Stimulated activated CD8-positive, alpha-beta memory T cell treated with anti-CD3 and anti-CD28 coated beads, Interleukin-2, amount 100 ng/mL, for 1 hour (primary cell): ENCODE results near the gene HOXA11.

Experiments used
- DNase-seq, 2 donors: peaks; one replicate each; pipeline ENCODE4 v3.0.0-alpha.2; 2020; ENCODE audit warnings: low read depth in 2 of 2

Gene HOXA11

DNA sequence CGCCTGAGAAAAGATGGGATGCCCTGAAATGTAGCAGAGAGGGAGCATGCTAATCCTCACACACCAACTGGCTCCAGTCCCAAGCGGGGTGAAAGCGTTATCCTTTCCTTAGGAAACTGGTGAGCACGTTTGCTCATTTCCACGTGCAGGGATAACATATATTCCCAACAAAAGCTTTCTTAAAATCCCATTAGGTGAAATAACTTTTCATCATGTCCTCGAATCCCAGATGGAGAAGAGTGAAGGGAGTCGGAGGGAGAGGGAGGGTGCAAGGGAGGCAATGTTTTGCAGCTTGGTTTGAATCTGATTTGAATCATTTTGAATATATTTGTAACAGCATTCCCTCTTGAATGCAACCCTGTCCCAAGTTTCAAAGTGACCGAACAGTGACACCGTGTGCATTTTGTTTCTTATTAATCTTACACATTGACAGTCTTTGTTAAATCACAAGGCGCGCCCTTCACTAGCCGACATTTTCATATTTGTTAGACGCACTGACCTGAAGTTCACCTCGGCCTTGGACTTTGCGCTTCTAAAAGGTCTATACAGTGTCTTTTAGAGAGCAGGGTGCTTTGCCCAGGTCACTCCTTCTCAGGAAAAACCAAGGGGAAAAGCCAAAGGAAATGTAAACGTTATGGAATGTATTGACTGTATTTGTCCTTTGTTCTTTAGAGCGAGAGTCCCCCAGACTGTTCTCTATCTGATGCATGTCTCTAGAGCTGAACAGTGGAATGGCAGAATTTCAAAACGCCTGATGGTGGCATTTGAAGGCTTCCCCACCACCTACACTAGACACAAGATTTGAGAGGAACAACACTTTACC lies 51.4 kb downstream of the HOXA11 start:
- DNase-seq = no peak

GRCh38 chr7:27132978-27133377 lies 52.1 kb downstream of the HOXA11 start:
- DNase-seq = no peak

DNA sequence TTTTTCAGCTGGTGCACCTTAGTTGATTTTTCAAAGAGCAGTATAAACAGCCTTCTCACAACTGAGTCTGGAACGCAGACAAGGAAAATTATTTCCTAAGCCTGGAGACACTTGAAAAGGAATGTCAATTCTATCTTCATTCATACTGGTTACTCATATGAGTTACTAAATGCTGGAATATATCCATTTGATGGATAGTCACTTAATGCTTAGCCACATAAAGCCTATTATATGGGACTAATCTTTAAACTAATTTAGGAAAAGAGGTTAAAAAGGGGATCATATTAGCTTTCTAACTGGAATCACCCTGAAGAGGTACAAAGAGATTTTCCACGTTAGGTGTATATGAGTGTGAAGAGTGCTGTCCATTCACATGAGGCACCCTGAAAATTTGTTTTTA lies 52.8 kb downstream of the HOXA11 start:
- no peak for DNase-seq

GRCh38 chr7:27131390-27131819 lies 53.6 kb downstream of the HOXA11 start:
- no peak for DNase-seq
